COR-L47 (cell line): ENCODE data around the gene PBXIP1.

ENCODE experiments used
- DNase-seq: peaks from one replicate; lab custom pipeline; 2025; lab: John Stamatoyannopoulos, UW

Gene PBXIP1

GRCh38 chr1:154955718-154956543 is at the start of gene PBXIP1:
TSS of gene PBXIP1 (minus strand) at chr1:154956099. CDS start at chr1:154953721, 2,378 bp downstream.
- DNase-seq = peak; percentile 82

GRCh38 chr1:155005076-155006011 is 49.4 kb upstream of the PBXIP1 start:
- DNase-seq = peak; percentile 51

GRCh38 chr1:155004352-155005075 is 48.6 kb upstream of the PBXIP1 start:
- no peak for DNase-seq

DNA sequence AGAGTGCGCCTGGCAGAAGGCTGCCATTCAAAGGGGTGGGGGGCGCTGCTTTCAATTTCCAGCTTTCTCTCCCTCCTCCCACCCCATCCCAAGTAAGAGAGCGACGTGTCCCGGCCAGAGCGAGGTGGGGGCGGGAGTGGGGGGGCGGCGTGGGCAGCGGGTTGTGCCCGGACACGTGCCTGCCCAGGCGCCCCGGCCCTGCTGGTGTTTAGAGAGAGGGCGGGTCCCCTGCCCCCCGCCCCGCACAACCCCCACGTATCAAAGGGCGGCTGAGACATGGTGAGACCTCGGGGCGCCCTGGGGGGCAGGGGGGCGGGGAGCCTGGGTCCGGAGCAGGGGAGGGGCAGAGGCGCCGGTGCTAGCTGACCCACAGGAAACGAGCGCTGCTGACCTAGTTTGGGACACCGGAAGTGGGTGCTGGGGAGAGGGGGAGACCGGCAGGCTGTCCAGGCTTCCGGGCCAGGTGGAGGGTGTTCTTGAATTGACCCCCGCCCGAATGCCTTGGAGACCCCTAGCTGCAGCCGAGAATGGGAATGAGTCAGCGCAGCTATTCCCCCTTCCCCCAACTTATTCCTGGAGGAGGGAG is 48.0 kb upstream of the PBXIP1 start:
- DNase-seq = peak; percentile 40

- DNase-seq = peak; percentile 34
These were observed 47.4 kb upstream of the PBXIP1 start for GRCh38 chr1:155003227-155003765.

DNA sequence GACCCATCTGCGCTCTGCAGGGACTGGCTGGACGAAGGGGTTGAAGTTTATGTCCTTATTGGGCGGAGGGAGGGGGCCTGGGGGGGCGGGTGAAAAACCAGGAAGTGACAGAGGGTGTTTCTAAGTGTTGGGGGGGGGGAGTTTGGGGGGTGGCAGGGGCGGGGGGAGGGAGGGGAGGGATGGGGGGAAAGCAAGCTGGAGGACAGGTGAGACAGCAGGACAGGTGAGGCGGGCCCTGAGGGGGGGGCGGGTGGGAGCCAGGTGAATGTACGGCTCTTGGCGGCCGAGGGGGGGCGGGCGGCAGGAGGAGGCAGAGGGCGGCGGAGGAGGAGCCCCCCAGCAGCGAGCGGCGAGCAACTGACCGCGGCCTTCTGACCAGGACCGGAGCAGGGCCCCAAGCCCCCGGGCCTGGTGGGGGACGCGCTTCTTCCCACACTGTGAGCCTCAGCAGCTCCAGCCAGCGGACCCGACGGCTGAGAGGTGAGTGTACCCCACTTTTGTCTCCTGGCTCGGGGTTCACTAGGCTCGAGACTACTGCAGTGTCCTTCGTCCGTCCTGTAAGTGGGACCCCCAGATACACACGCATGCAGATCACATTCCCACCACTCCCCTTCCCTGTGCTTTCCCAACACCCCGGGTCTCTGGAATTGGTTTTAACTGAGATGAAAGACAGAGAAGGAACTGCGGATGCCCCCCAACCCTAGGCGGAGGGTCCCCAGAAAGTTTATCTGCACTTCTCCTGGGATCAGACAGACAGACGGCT is 46.7 kb upstream of the PBXIP1 start, which contains the start of gene ZBTB7B:
ZBTB7B (plus strand) TSS at position 339 of the 763 bp plus-strand sequence. CDS start 11,859 bp downstream, outside the sequence.
- peak; percentile 64 for DNase-seq

DNA sequence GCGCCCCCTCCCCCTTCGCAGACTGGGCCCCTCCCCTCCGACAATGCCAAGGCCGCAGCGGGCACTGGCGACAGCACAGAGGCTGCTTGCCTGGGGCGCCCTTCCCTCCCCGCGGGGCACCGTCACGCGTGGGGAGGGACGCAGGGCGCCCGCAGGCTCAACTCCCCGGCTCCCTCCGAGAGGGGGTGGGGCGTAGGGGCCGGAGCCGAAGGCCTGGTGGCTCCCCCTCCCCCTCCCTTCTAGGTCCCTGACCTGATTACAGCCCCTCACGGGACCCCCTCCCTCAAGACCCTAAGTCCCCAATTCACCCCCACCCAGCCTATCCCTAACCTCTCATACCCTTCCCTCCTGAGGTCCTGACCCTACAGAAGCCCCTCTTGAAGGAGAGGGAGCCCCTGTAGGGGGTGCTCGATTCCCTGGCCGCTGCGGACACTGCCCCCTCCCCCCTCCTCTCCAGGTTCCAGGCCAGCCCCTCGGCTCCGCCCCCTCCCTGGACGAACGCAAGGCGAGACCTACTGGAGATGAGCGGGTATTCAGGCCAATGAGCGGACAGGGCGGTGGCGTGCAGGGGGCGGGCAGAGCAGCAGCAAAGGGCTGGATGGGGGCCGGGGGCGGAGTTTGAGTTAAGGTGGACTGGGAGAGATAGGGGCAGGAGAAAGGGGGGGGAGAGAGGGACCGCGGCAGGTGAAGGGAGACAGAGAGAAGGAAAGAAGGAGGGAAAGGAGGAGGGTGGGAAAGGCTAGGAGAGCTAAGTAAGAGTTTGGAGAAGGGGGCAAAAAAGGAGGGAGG is 46.0 kb upstream of the PBXIP1 start:
- peak; percentile 99 for DNase-seq

GRCh38 chr1:155001425-155001674 is 45.5 kb upstream of the PBXIP1 start:
- no peak for DNase-seq

- DNase-seq = peak; percentile 87
These were observed 45.0 kb upstream of the PBXIP1 start for GRCh38 chr1:155000726-155001424.

DNA sequence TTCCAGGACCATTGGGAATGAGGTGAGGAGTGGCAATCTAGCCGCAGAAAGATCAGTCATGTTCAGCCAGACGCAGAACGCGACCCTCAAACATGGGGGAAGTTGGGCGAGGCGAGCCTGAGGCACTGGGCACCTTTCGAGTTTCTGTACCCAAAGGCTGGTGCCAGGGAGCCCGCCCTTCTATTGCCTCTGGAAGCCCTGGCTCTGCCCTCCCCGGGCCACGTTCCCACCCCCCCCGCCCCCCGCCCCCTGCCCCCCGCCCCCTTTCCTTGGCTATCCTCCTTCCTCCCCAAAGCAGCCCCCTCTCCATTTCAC is 44.5 kb upstream of the PBXIP1 start:
- DNase-seq = no peak

DNA sequence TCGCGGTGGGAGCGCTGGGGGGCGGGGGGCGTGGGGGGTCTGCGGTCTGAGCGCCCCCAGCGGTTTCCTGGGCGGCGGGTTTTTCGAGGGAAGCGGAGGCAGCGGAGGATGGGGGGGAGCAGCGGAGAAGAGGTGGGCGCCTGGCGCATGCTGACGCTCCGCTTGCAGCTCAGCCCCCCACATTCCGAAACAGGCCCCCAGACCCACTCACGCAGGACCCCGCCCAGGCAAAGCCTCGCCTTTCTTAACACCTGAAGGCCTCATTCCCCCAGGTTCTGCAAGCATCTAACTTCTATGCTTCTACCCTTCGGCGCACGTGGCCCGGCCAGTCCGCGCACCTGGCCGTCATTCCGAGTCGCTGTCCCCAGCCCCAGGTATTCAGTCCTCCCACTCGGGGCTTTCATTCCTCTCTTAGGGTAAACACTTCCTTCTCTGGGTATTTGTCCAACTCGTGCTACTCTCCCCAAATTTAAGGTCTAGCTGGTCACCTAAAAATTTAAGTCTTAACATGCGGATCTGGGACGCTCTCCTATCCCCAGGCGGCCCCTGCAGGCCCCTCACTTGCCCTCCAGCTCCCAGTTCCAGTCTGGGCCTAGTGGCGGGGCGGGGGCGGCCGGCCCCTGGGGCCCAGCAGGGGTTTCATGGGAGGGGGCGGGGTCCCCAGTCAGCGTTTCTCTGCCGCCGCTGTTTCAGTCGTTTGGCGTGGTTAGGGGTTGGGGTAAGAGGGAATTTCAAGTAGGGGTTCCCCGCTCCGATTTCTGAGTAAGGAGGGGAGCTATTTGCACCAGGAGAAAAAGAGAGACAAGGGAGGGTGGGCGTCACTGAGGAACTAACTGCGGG is 43.9 kb upstream of the PBXIP1 start:
- peak; percentile 29 for DNase-seq

- no peak for DNase-seq
These were observed 43.1 kb upstream of the PBXIP1 start for GRCh38 chr1:154998818-154999570.

DNA sequence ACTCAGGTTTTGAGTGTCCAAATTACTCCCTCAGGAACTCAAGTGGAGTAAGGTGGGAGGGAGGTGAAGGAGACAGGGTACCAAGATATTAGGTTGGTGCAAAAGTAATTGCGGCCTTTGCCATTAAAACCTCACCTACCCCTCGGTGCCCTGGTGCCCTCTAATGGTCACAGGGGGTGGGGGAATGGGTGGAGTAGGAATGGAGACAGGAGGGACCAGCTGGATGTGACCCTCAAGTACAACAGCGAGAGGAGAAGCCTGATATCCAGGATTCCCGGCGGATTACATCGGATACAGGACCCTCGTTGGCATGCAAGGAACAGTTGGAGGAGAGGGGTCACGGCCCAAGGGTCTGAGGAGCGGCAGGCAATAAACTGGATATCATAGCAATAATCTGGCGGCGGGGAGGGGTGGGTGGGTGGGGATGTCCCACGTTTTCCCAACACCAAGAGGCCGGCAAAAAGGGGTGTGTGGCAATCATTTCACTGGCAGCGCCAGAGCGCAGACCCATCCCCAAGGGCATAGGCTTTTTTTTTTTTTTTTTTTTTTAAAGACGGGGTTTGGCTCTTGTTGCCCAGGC is 42.4 kb upstream of the PBXIP1 start:
- no peak for DNase-seq

DNA sequence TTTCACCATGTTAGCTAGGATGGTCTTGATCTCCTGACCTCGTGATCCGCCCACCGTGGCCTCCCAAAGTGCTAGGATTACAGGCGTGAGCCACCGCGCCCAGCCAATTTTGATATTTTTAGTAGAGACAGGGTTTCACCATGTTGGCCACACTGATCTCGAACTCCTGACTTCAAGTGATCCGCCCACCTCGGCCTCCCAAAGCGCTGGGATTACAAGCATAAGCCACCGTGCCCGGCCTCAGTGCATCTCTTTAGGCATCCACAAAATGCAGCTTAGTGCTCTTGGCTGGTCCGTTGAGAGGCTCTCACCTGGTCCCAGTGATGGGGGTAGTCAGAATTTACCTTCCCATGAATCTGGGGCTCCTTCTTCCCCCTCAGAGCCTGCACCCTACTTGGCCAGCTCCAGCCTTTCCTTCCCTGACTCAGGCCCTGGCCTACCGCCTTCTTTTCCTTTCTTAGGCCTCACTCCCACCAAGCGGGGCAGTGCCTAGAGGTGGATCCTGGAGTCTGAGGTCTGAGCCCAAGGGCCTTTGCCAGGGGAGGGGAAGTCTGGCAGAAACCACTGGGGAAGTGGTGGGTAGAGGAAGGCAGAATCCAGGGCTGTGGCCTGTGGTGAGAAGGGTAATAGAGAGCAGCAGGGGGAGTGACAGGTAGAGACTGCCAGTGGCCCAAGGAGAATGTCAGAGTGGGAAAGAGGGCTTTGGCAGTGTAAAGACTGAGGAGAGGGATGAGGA is 41.2 kb upstream of the PBXIP1 start:
- no peak for DNase-seq

DNA sequence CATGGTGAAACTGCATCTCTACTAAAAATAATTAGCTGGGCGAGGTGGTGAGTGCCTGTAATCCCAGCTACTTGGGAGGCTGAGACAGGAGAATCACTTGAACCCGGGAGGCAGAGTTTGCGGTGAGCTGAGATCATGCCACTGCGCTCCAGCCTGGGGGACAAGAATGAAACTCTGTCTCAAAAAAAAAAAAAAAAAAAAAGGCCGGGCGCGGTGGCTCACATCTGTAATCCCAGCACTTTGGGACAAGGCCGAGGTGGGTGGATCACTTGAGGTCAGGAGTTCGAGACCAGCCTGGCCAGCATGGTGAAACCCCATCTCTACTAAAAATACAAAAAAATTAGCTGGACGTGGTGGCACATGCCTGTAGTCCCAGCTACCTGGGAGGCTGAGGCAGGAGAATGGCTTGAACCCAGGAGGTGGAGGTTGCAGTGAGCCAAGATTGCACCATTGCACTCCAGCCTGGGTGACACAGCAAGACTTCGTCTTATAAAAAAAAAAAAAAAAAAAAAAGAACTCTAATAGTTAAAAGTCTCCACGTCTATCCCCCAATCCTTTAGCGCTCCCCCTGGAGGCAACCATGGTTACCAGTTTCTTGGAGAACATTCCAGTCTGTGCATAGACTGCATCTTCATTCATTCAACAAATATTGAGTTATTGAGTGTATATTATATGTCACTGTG is 39.5 kb upstream of the PBXIP1 start:
- peak; percentile 23 for DNase-seq

GRCh38 chr1:154994591-154994990 is 38.7 kb upstream of the PBXIP1 start:
- no peak for DNase-seq
